Keratinocyte (primary cell): ENCODE measurements around the gene SOX5.
"Not testable (repeated sequence)": the region's sequence is repeated elsewhere in the genome, so short reads cannot be mapped to it uniquely, and the experiment has no call there.

ENCODE experiments used
- CTCF ChIP-seq, 3 experiments: IDR thresholded peaks in 1 of 3; conservative IDR thresholded peaks in 1 of 3; optimal IDR thresholded peaks in 1 of 3; 2 replicates in 2 of 3; 3 replicates in 1 of 3; pipeline versions ENCODE3 to v1.5.1; 2011; ENCODE audit warnings: low read length in 3 of 3, mild to moderate bottlenecking in 3 of 3, moderate library complexity in 2 of 3, control low read depth in 1 of 3, inconsistent platforms in 1 of 3; ENCODE audit not compliant: insufficient read depth in 2 of 3; ENCODE audit errors: extremely low read depth in 1 of 3
- EZH2 ChIP-seq: IDR thresholded peaks from one replicate; pipeline ENCODE4 v1.6.1; 2012; ENCODE audit warnings: inconsistent platforms, mild to moderate bottlenecking, low read length, moderate library complexity

GRCh38 chr12:23710361-23710760, 239.1 kb downstream of the SOX5 start:
- TF ChIP-seq CTCF (optimal IDR thresholded peaks at IDR 0.05 in 1 of 3, IDR thresholded peaks at IDR 0.05 in 1 of 3, conservative IDR thresholded peaks at IDR 0.05 in 1 of 3; ENCODE audit: extremely low read depth in 1 of 3, insufficient read depth in 2 of 3, low read length in 3 of 3); EZH2: not testable (repeated sequence)
